Calu3 (cell line): ENCODE data around the gene PDHX. TPM values are rescaled to one million over a fixed set of nuclear protein-coding genes. Genes with fewer than 3 reads are reported as not detected.
A peak's percentile ranks its signal among the peaks of the same experiment; 100 is the strongest.

Source experiments
- BruUV-seq: library from RNA; stranded (reverse); fragments of 400-500 nt; replicated peaks from 2 replicates; lab custom pipeline; 2021; lab: Mats Ljungman, UMichigan
- CTCF ChIA-PET: fragments of 300-600 bp; sonication (Branson Sonifier 250); formaldehyde crosslinking; loops from one replicate; lab custom pipeline; 2022; ENCODE audit warnings: antibody characterized with exemption; lab: Charles Lee
- DNase-seq: peaks from one replicate; pipeline ENCODE4 v3.0.0; 2022
- H3K27ac Mint-ChIP-seq: one replicate; pipeline ENCODE4 v1.8.0; 2022; ENCODE audit warnings: mixed read lengths; ENCODE audit not compliant: unreplicated experiment
- H3K27me3 Mint-ChIP-seq: one replicate; pipeline ENCODE4 v1.8.0; 2022; ENCODE audit warnings: mixed read lengths; ENCODE audit not compliant: unreplicated experiment
- H3K36me3 Mint-ChIP-seq: one replicate; pipeline ENCODE4 v1.8.0; 2022; ENCODE audit warnings: mild to moderate bottlenecking, moderate library complexity, mixed read lengths; ENCODE audit not compliant: insufficient read depth, unreplicated experiment
- H3K4me1 Mint-ChIP-seq: one replicate; pipeline ENCODE4 v1.8.0; 2022; ENCODE audit warnings: mild to moderate bottlenecking, low read depth, mixed read lengths; ENCODE audit not compliant: unreplicated experiment
- H3K4me3 Mint-ChIP-seq: one replicate; pipeline ENCODE4 v1.8.0; 2022; ENCODE audit warnings: mild to moderate bottlenecking, low read depth, moderate library complexity, mixed read lengths; ENCODE audit not compliant: unreplicated experiment
- H3K9me3 Mint-ChIP-seq: one replicate; pipeline ENCODE4 v1.8.0; 2022; ENCODE audit warnings: low read depth, mixed read lengths; ENCODE audit not compliant: unreplicated experiment
- CTCF ChIP-seq: fragments of 200-600 bp; IDR thresholded peaks from one replicate; pipeline ENCODE4 v1.8.0; 2022; ENCODE audit warnings: antibody characterized with exemption; ENCODE audit not compliant: unreplicated experiment
- intact Hi-C: fragments of 100-400 bp; cut with micrococcal nuclease; formaldehyde crosslinking; loops from one replicate; pipeline ENCODE4 v1.10.0; 2022; ENCODE audit not compliant: unreplicated experiment
- total RNA-seq: library from RNA; stranded (reverse); gene quantifications from 2 replicates; pipeline ENCODE4 v1.2.3, GENCODE V29; 2022

The PDHX gene
- total RNA-seq, 1 experiment from 2014 or later: 47.6 TPM

GRCh38 chr11:34926831-34927132, 10.4 kb downstream of the PDHX start:
- H3K4me1 Mint-ChIP-seq: peaks cover 49% of the 10 kb centered on the region
- TF ChIP-seq CTCF: no peak
- no peak for DNase-seq
- no peaks in the 10 kb centered on the region for H3K36me3 Mint-ChIP-seq
- CTCF ChIA-PET: interaction anchor here (0.7 to 1.4 kb wide), 7 partner anchors 51 to 485 kb away, joined by 3 to 12 read pairs (median 4); no protein-coding TSS in a partner anchor
- no peaks in the 10 kb centered on the region for H3K27me3 Mint-ChIP-seq
- intact Hi-C loops: loop anchor here (1.0 to 5.0 kb wide), 5 partner anchors 51 to 561 kb away; no protein-coding TSS in a partner anchor
- no peaks in the 10 kb centered on the region for H3K9me3 Mint-ChIP-seq
- no TSS peak for BruUV-seq
- H3K27ac Mint-ChIP-seq: peak overlapping the region; percentile 38
- H3K4me3 Mint-ChIP-seq: peak overlapping the region; percentile 5

GRCh38 chr11:34928268-34928959, 12.0 kb downstream of the PDHX start:
- H3K9me3 Mint-ChIP-seq: no peaks in the 10 kb centered on the region

GRCh38 chr11:34928960-34929680, 12.7 kb downstream of the PDHX start:
- Mint-ChIP-seq H3K9me3 (no peaks in the 10 kb centered on the region), H3K27me3 (no peaks in the 10 kb centered on the region), H3K36me3 (peaks cover 6% of the 10 kb centered on the region), H3K4me1 (peaks cover 49% of the 10 kb centered on the region), H3K27ac (peak overlapping the region; percentile 28), H3K4me3 (peak overlapping the region; percentile 52)
- no TSS peak for BruUV-seq
- intact Hi-C loops: loop anchor here (5.0 kb wide), 4 partner anchors 48 to 558 kb away; no protein-coding TSS in a partner anchor
- DNase-seq: no peak
- CTCF ChIA-PET: interaction anchor here (0.6 kb wide), 1 partner anchor 963 kb away, joined by 3 read pairs; no protein-coding TSS in a partner anchor
- no peak for TF ChIP-seq CTCF

More at GRCh38 chr11:34928268-34928959, 12.0 kb downstream of the PDHX start:
- CTCF ChIA-PET: interaction anchor here (0.6 kb wide), 1 partner anchor 963 kb away, joined by 3 read pairs; no protein-coding TSS in a partner anchor
- no peak overlapping the region for H3K4me3 Mint-ChIP-seq
- H3K36me3 Mint-ChIP-seq: peaks cover 6% of the 10 kb centered on the region
- no TSS peak for BruUV-seq
- intact Hi-C loops: loop anchor here (5.0 kb wide), 4 partner anchors 49 to 559 kb away; no protein-coding TSS in a partner anchor
- peaks cover 49% of the 10 kb centered on the region for H3K4me1 Mint-ChIP-seq
- DNase-seq: no peak
- TF ChIP-seq CTCF: no peak
- no peak overlapping the region for H3K27ac Mint-ChIP-seq
- no peaks in the 10 kb centered on the region for H3K27me3 Mint-ChIP-seq

GRCh38 chr11:34929794-34930763, 13.7 kb downstream of the PDHX start:
- peaks cover 42% of the 10 kb centered on the region for H3K4me1 Mint-ChIP-seq
- peak overlapping the region; percentile 28 for H3K27ac Mint-ChIP-seq

More at GRCh38 chr11:34929794-34930763, 13.7 kb downstream of the PDHX start:
- H3K36me3 Mint-ChIP-seq: peaks cover 6% of the 10 kb centered on the region
- CTCF ChIA-PET: no interaction called here
- H3K9me3 Mint-ChIP-seq: no peaks in the 10 kb centered on the region
- H3K27me3 Mint-ChIP-seq: no peaks in the 10 kb centered on the region
- peak; percentile 67 for DNase-seq
- intact Hi-C loops: loop anchor here (5.0 kb wide), 4 partner anchors 47 to 557 kb away; no protein-coding TSS in a partner anchor
- no TSS peak for BruUV-seq
- H3K4me3 Mint-ChIP-seq: peak overlapping the region; percentile 52
- TF ChIP-seq CTCF: no peak
